H1 (cell line): ENCODE measurements around the gene CHI3L2. TPM values are rescaled to one million over a fixed set of nuclear protein-coding genes. Genes with fewer than 3 reads are reported as not detected.

Experiments
- CTCF ChIA-PET: fragments of 300-600 bp; sonication (Branson Sonifier 250); formaldehyde crosslinking; loops from one replicate; lab custom pipeline; 2021; ENCODE audit not compliant: partially characterized antibody; lab: Charles Lee
- POLR2A ChIA-PET: fragments of 300-600 bp; sonication (Branson Sonifier 250); formaldehyde crosslinking; loops from one replicate; lab custom pipeline; 2021; ENCODE audit warnings: inconsistent platforms; ENCODE audit not compliant: partially characterized antibody; lab: Charles Lee
- DNase-seq, 2 experiments: peaks; one replicate each; pipeline versions ENCODE4 v3.0.0 to v3.0.0-alpha.2; 2010 to 2022; ENCODE audit warnings: low spot score in 2 of 2, low read depth in 1 of 2, mixed read lengths in 1 of 2
- FAIRE-seq: peaks from 2 replicates; lab custom pipeline; 2011; peaks lifted over from hg19 to GRCh38; lab: Jason Lieb, UNC
- H2AFZ ChIP-seq: 2 replicates; pipeline ENCODE4 v1.8.1; 2012; ENCODE audit warnings: low read length, inconsistent platforms
- H2AK5ac ChIP-seq: 2 replicates; pipeline ENCODE4 v1.6.1; 2013; ENCODE audit warnings: low read depth, low read length
- H2BK120ac ChIP-seq: replicated peaks from 2 replicates; pipeline ENCODE3; 2013; ENCODE audit warnings: low read depth, low read length, inconsistent platforms
- H2BK12ac ChIP-seq: 2 replicates; pipeline ENCODE4 v1.6.1; 2013; ENCODE audit warnings: low read depth, low read length
- H2BK15ac ChIP-seq: 2 replicates; pipeline ENCODE4 v1.6.1; 2013; ENCODE audit warnings: low read length
- H2BK20ac ChIP-seq: 2 replicates; pipeline ENCODE4 v1.6.1; 2013; ENCODE audit warnings: low read length
- H2BK5ac ChIP-seq: 2 replicates; pipeline ENCODE4 v1.6.1; 2013; ENCODE audit warnings: low read depth, low read length
- H3K14ac ChIP-seq: 2 replicates; pipeline ENCODE4 v1.6.1; 2013; ENCODE audit warnings: inconsistent platforms; ENCODE audit not compliant: insufficient read length
- H3K18ac ChIP-seq: 2 replicates; pipeline ENCODE4 v1.6.1; 2013; ENCODE audit warnings: low read length; ENCODE audit errors: extremely low read depth
- H3K23ac ChIP-seq: 2 replicates; pipeline ENCODE4 v1.6.1; 2013; ENCODE audit warnings: inconsistent platforms; ENCODE audit not compliant: insufficient read length
- H3K23me2 ChIP-seq: 2 replicates; pipeline ENCODE4 v1.6.1; 2013; ENCODE audit warnings: low read depth, low read length
- H3K27ac ChIP-seq: 2 replicates; pipeline ENCODE4 v1.6.1; 2011; ENCODE audit warnings: low read depth, low read length, inconsistent platforms
- H3K27me3 ChIP-seq, 4 experiments: replicated peaks in 1 of 4; 1 replicate in 1 of 4; 2 replicates in 3 of 4; pipeline versions ENCODE4 v1.6.1 to v1.8.1; 2011 to 2013; ENCODE audit warnings: low read length in 3 of 4, mild to moderate bottlenecking in 3 of 4, inconsistent platforms in 2 of 4, mixed read lengths in 2 of 4, moderate library complexity in 1 of 4; ENCODE audit not compliant: control insufficient read depth in 3 of 4, insufficient read depth in 3 of 4; ENCODE audit errors: extremely low read depth in 1 of 4
- H3K36me3 ChIP-seq, 4 experiments: 2 replicates each; pipeline versions ENCODE4 v1.6.1 to v1.8.1; 2011 to 2013; ENCODE audit warnings: mild to moderate bottlenecking in 4 of 4, low read length in 3 of 4, moderate library complexity in 2 of 4, control low read depth in 1 of 4, inconsistent platforms in 1 of 4; ENCODE audit not compliant: insufficient read depth in 4 of 4, control insufficient read depth in 2 of 4
- H3K4ac ChIP-seq: replicated peaks from 2 replicates; pipeline ENCODE3; 2013; ENCODE audit warnings: low read length, low read depth, mixed read lengths, inconsistent platforms; ENCODE audit not compliant: insufficient read length
- H3K4me1 ChIP-seq, 4 experiments: replicated peaks in 1 of 4; 1 replicate in 1 of 4; 2 replicates in 3 of 4; pipeline versions ENCODE4 v1.6.1 to v1.8.1; 2011 to 2013; ENCODE audit warnings: low read length in 3 of 4, inconsistent platforms in 2 of 4, mixed read lengths in 1 of 4; ENCODE audit not compliant: insufficient read depth in 4 of 4, control insufficient read depth in 3 of 4
- H3K4me2 ChIP-seq, 2 experiments: 2 replicates each; pipeline versions ENCODE4 v1.6.1 to v1.8.1; 2011 to 2013; ENCODE audit warnings: low read depth in 2 of 2, low read length in 2 of 2, control low read depth in 1 of 2, inconsistent platforms in 1 of 2, mild to moderate bottlenecking in 1 of 2; ENCODE audit not compliant: insufficient read depth in 1 of 2
- H3K4me3 ChIP-seq, 4 experiments: fragments of 200-600, 300-600 bp in 1 of 4; sonication (generic), shearing (Covaris generic), sonication (Bioruptor Twin) in 1 of 4; 2 replicates each; pipeline versions ENCODE4 v1.5.1 to v1.8.1; 2011 to 2016; ENCODE audit warnings: low read length in 4 of 4, low read depth in 3 of 4, control low read depth in 2 of 4, inconsistent platforms in 2 of 4, mild to moderate bottlenecking in 2 of 4, mixed read lengths in 1 of 4, moderate library complexity in 1 of 4; ENCODE audit not compliant: insufficient read depth in 2 of 4; ENCODE audit errors: extremely low read depth in 1 of 4
- H3K56ac ChIP-seq: replicated peaks from 2 replicates; pipeline ENCODE3; 2013; ENCODE audit warnings: low read depth, mild to moderate bottlenecking, mixed read lengths, low read length, inconsistent platforms; ENCODE audit not compliant: insufficient read length
- H3K79me1 ChIP-seq: 2 replicates; pipeline ENCODE4 v1.6.1; 2013; ENCODE audit warnings: low read depth, low read length, control low read depth
- H3K79me2 ChIP-seq, 2 experiments: 2 replicates each; pipeline versions ENCODE4 v1.6.1 to v1.8.1; 2012 to 2013; ENCODE audit warnings: low read length in 2 of 2, mild to moderate bottlenecking in 2 of 2, inconsistent platforms in 1 of 2; ENCODE audit not compliant: insufficient read depth in 2 of 2, control insufficient read depth in 1 of 2
- H3K9ac ChIP-seq, 4 experiments: replicated peaks in 1 of 4; 1 replicate in 1 of 4; 2 replicates in 3 of 4; pipeline versions ENCODE4 v1.6.1 to v1.8.1; 2011 to 2013; ENCODE audit warnings: low read depth in 3 of 4, low read length in 3 of 4, control low read depth in 2 of 4, mild to moderate bottlenecking in 2 of 4, moderate library complexity in 2 of 4, inconsistent platforms in 1 of 4; ENCODE audit errors: extremely low read depth in 1 of 4
- H3K9me3 ChIP-seq, 2 experiments: 2 replicates each; pipeline versions ENCODE4 v1.6.1 to v1.8.1; 2012 to 2013; ENCODE audit warnings: mild to moderate bottlenecking in 2 of 2, moderate library complexity in 2 of 2, control low read depth in 1 of 2, inconsistent platforms in 1 of 2, low read depth in 1 of 2, low read length in 1 of 2, mixed read lengths in 1 of 2; ENCODE audit not compliant: insufficient read depth in 2 of 2
- H4K20me1 ChIP-seq, 2 experiments: replicated peaks in 1 of 2; 2 replicates each; pipeline versions ENCODE3 to v1.8.1; 2011 to 2013; ENCODE audit warnings: inconsistent platforms in 2 of 2, low read length in 2 of 2, mild to moderate bottlenecking in 1 of 2; ENCODE audit not compliant: insufficient read depth in 2 of 2, control insufficient read depth in 1 of 2
- H4K5ac ChIP-seq: 2 replicates; pipeline ENCODE4 v1.6.1; 2013; ENCODE audit warnings: low read length, low read depth, mixed read lengths, inconsistent platforms; ENCODE audit not compliant: insufficient read length
- H4K8ac ChIP-seq: 2 replicates; pipeline ENCODE4 v1.8.0; 2013; ENCODE audit warnings: mild to moderate bottlenecking, moderate library complexity, low read length, inconsistent platforms; ENCODE audit not compliant: insufficient read depth; ENCODE audit errors: extremely low read depth
- H4K91ac ChIP-seq: replicated peaks from 2 replicates; pipeline ENCODE3; 2013; ENCODE audit warnings: low read length, mixed read lengths, inconsistent platforms; ENCODE audit not compliant: insufficient read length
- CBX5 ChIP-seq: fragments of 300-800, 300-1000 bp; sonication (generic); IDR thresholded peaks from 2 replicates; pipeline ENCODE4 v1.7.1; 2016; ENCODE audit warnings: antibody characterized with exemption, low read length, low read depth
- CHD2 ChIP-seq: IDR thresholded peaks from 2 replicates; pipeline ENCODE4 v1.6.1; 2012; ENCODE audit warnings: low read length, improper control_type of control experiment
- JUN ChIP-seq: IDR thresholded peaks from 2 replicates; pipeline ENCODE4 v1.6.1; 2011; ENCODE audit warnings: low read depth, mild to moderate bottlenecking, improper control_type of control experiment, low read length
- JUND ChIP-seq: IDR thresholded peaks from 2 replicates; pipeline ENCODE4 v1.6.1; 2011; ENCODE audit warnings: mild to moderate bottlenecking, improper control_type of control experiment, low read length
- MAFK ChIP-seq: IDR thresholded peaks from 2 replicates; pipeline ENCODE4 v1.6.1; 2012; ENCODE audit warnings: low read depth, mild to moderate bottlenecking, improper control_type of control experiment, low read length
- RFX5 ChIP-seq: IDR thresholded peaks from 2 replicates; pipeline ENCODE4 v1.6.1; 2011; ENCODE audit warnings: low read depth, low read length, improper control_type of control experiment, borderline replicate concordance
- SIRT6 ChIP-seq: IDR thresholded peaks from one replicate; pipeline ENCODE4 v1.7.1; 2012; ENCODE audit warnings: low read length, inconsistent platforms
- TCF12 ChIP-seq: IDR thresholded peaks from 2 replicates; pipeline ENCODE4 v1.6.1; 2011; ENCODE audit warnings: low read depth, mild to moderate bottlenecking, low read length
- WGBS, 2 experiments: shearing (Covaris generic) in 1 of 2; methylation state at CpG; one replicate each; pipeline versions ENCODE4 v1.1.6 to v1.1.7; 2013 to 2015; ENCODE audit warnings: low lambda C conversion rate in 2 of 2, mixed read lengths in 2 of 2, inconsistent platforms in 1 of 2, low coverage in 1 of 2, missing lambda C conversion rate in 1 of 2; ENCODE audit not compliant: insufficient replicate concordance in 2 of 2, insufficient coverage in 1 of 2, insufficient read length in 1 of 2; ENCODE audit errors: extremely low coverage in 1 of 2, missing lambda C conversion rate in 1 of 2; 5-methylcytosine and 5-hydroxymethylcytosine counted together
- polyA plus RNA-seq, 7 experiments: library from polyadenylated mRNA; depleted of rRNA in 3 of 7; stranded (reverse) in 5 of 7; unstranded in 2 of 7; fragments of >200 nt in 5 of 7; fragments of 200-250 nt in 2 of 7; gene quantifications; 1 replicate in 5 of 7; 2 replicates in 1 of 7; 4 replicates in 1 of 7; pipeline versions ENCODE4 v1.2.1 to v1.2.3, GENCODE V29; 2011 to 2013; ENCODE audit warnings: missing spikeins in 2 of 7, mixed read lengths in 2 of 7
- total RNA-seq: library from RNA; stranded (reverse); fragmentation: NEBNext Ultra II Directional; extraction: Animal tissue kit (Norgen Biotek cat#: 25700); gene quantifications from 2 replicates; pipeline ENCODE4 v1.2.1, GENCODE V29; 2021

Gene CHI3L2
- total and polyA plus RNA-seq, 2 of the 8 experiments (the other 6 are each of a cell fraction or from before 2014, with no cell fraction given), result not detected

- Histone ChIP-seq H3K4me1 (0 out of 7 replicates have a peak, but pooled peaks cover 0 to 2% (median 0%) of the 10 kb centered on the region in 4 experiments), H3K4ac (no peak overlapping the region), H3K79me1 (no peaks in the 10 kb centered on the region), H4K8ac (no peak overlapping the region; the same call in 1 of the 2 replicates), H3K4me3 (no peak overlapping the region), H3K36me3 (no peaks in the 10 kb centered on the region), H2BK5ac (no peak overlapping the region), H3K9me3 (no peaks in the 10 kb centered on the region), H3K4me2 (no peak overlapping the region), H2AK5ac (no peak overlapping the region; the same call in 1 of the 2 replicates), H3K14ac (no peak overlapping the region), H3K79me2 (no peaks in the 10 kb centered on the region), H2AFZ (no peak overlapping the region), H3K9ac (no peak overlapping the region), H2BK20ac (no peak overlapping the region), H3K18ac (no peak overlapping the region), H3K23ac (no peak overlapping the region), H3K27ac (no peak overlapping the region), H4K5ac (no peak overlapping the region), H2BK15ac (0 out of 2 replicates have a peak overlapping the region, but pooled peaks have one; percentile 22), H2BK12ac (no peak overlapping the region), H3K27me3 (peaks cover 0 to 11% (median 10%) of the 10 kb centered on the region in 4 experiments; a peak in 5 of 7 replicates), H2BK120ac (no peak overlapping the region), H4K91ac (no peak overlapping the region), H4K20me1 (no peaks in the 10 kb centered on the region), H3K23me2 (no peaks in the 10 kb centered on the region), H3K56ac (no peak overlapping the region)
- FAIRE-seq, result no peak
- DNase-seq, result no peak
- WGBS, 2 experiments, result 85% methylated on average over 4 of the region's 5 CpGs; no CpG with 5 or more reads in 1 of the 2 experiments
- ChIA-PET POLR2A (interaction anchor here (1.3 kb wide), 1 partner anchor 59 kb away, joined by 3 read pairs; the partner anchor contains the start of genes CEPT1 and DRAM2), CTCF (interaction anchor here (0.6 to 6.4 kb wide), 19 partner anchors 9 to 219 kb away, joined by 3 to 50 read pairs (median 3); partner anchors contain the start of gene CHI3L2)
- TF ChIP-seq TCF12 (no peak), SIRT6 (no peak), JUN (no peak), MAFK (no peak), RFX5 (no peak), JUND (no peak), CBX5 (no peak), CHD2 (no peak)
These were observed 28.7 kb upstream of the CHI3L2 start for GRCh38 chr1:111198836-111199235.
